Activated CD8-positive, alpha-beta memory T cell treated with anti-CD3 and anti-CD28 coated beads for 36 hours (primary cell): ENCODE measurements around the gene TMEM255B. TPM values are rescaled to one million over a fixed set of nuclear protein-coding genes. Genes with fewer than 3 reads are reported as not detected.

ENCODE experiments used
- CTCF ChIA-PET: fragments of 350-600 bp; sonication (Branson Sonifier 250); formaldehyde crosslinking; loops from one replicate; lab custom pipeline; 2021; ENCODE audit warnings: antibody characterized with exemption; lab: Charles Lee
- POLR2A ChIA-PET: fragments of 350-600 bp; sonication (Branson Sonifier 250); formaldehyde crosslinking; loops from one replicate; lab custom pipeline; 2021; ENCODE audit warnings: antibody characterized with exemption; lab: Charles Lee
- total RNA-seq, 2 experiments: library from RNA; stranded (reverse); gene quantifications; one replicate each; pipeline ENCODE4 v1.2.3, GENCODE V29; 2021

TMEM255B gene
- total RNA-seq, 2 experiments from 2014 or later: 0.73 to 0.80 TPM

DNA sequence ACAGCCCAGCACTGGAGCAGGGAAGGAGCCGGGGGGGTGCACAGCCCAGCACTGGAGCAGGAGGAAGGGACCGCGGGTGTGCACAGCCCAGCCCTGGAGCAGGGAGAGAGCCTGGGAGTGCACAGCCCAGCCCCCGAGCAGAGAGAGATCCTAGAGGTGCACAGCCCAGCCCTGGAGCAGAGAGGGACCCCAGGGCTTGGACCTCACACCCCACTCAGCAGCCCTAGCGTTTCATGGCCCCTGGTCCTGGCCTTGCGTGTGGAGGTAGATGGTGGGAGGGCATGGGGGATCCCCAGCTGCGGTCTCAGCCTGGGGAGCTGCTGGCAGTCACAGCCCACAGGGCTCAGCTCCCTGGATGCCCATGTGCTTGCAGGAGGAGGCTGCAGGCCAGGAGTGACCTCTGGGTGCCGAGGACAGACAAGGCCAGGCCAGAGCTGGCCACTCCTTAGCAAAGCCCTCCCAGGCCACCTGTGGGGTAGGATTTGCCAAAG is 79.7 kb downstream of the TMEM255B start:
- POLR2A ChIA-PET: no interaction called here
- CTCF ChIA-PET: no interaction called here

GRCh38 chr13:113839536-113840204 is 80.6 kb downstream of the TMEM255B start:
- ChIA-PET CTCF (no interaction called here), POLR2A (no interaction called here)

GRCh38 chr13:113840541-113841352 is 81.7 kb downstream of the TMEM255B start:
- POLR2A ChIA-PET: no interaction called here
- CTCF ChIA-PET: interaction anchor here (0.8 kb wide), 1 partner anchor 23 kb away, joined by 3 read pairs; the partner anchor contains the start of gene GAS6

GRCh38 chr13:113841353-113841650 is 82.3 kb downstream of the TMEM255B start:
- CTCF ChIA-PET: interaction anchor here (0.8 kb wide), 1 partner anchor 22 kb away, joined by 3 read pairs; the partner anchor contains the start of gene GAS6

DNA sequence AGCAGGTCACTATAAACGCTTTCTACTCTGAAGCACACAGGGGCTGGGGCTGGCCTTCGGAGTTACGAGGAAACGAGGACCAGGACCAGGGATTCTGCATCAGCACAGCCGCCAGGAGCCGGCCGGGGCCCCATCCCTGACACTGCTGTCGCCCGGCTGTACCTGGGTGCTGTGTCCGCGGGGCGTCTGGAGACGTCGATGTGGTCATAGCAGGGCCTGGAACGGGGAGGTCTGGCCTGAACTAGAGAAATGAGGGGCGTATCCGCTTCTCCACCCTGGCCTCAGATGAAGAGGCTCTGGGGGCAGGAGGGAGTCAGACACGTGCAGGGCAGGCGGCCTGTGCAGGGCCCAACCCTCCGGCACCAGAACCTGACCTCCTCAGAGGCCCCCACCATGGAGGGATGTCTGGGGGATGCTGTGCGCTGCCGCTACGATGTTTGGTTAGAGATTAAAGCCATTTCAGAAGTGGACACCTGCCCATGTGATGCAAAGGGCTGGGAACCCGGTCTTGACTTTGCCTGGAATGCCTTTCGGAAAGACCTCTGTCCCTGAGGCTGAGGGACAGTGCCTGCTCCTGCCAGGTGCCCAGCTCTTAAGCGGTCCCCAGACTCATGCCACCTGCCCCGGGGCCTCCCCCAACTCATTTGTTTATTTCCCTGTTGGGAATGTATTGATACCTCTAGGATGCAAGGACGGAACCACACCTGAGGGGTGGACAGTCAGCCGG is 83.5 kb downstream of the TMEM255B start:
- POLR2A ChIA-PET: no interaction called here
- CTCF ChIA-PET: no interaction called here

More at GRCh38 chr13:113841353-113841650, 82.3 kb downstream of the TMEM255B start:
- POLR2A ChIA-PET: no interaction called here

- ChIA-PET CTCF (no interaction called here), POLR2A (no interaction called here)
These were observed 84.1 kb downstream of the TMEM255B start for GRCh38 chr13:113843063-113843654.

- POLR2A ChIA-PET: no interaction called here
- CTCF ChIA-PET: no interaction called here
These were observed 85.0 kb downstream of the TMEM255B start for GRCh38 chr13:113843864-113844556.

DNA sequence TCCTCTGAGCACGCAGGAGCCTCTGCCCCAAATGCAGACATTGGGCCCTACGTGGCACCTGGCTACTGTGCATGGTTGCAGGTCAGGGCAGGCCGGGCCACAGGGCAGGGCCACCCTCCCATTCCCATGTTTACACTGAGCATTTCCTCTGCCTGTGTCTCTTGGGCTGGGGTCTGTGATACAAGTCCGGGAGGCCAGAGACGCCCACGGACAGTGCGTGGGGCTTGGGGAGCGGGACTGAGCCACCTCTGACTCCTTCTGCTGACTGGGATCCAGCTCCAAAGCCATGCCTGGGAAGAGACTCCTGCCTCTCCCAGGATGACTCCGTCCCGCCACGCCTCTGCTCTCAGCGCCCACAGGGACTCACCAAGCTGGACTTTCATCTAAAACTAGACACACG is 86.0 kb downstream of the TMEM255B start:
- ChIA-PET POLR2A (no interaction called here), CTCF (no interaction called here)

DNA sequence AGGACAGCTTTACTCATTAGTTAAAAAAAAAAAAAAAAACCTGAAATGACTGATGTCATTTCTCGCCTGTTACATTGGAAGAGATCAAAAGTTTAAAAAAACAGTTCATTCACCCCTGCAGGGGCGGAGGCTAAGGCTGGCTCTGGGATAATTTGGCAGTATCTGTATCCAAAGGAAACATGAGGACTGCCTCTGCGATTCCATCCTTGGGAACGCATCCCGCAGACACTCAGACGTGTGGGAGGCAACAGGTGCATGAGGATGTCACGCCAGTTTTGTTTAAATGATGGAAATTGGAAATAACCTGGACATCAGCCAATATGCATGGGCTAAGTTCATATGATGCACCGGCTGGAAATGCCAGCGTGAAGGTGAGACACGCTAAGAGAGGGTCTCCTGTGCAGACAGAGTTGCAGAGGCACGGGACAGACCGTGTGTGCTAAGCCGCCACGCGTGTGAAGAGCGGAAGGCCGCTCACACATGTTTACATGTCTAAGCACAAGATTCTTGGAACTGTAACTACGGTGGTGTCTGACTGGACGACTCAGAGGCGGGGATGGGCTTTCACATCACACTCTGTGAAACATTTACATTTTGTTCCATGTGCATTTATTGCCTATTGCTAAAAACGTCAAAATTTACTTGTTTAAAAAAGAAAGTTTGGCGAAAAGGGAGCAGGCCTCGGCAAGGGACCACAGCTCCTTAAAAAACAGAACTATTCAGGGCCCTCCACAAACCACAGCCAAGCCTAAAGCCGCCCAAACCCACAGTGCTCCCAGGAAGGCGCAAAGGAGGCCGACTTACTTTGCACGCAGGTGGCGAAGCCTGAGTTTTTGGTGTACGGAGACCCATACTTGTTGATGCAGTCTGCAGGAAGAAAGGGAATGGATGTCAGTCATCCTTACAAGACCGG is 87.0 kb downstream of the TMEM255B start:
- ChIA-PET CTCF (no interaction called here), POLR2A (no interaction called here)

DNA sequence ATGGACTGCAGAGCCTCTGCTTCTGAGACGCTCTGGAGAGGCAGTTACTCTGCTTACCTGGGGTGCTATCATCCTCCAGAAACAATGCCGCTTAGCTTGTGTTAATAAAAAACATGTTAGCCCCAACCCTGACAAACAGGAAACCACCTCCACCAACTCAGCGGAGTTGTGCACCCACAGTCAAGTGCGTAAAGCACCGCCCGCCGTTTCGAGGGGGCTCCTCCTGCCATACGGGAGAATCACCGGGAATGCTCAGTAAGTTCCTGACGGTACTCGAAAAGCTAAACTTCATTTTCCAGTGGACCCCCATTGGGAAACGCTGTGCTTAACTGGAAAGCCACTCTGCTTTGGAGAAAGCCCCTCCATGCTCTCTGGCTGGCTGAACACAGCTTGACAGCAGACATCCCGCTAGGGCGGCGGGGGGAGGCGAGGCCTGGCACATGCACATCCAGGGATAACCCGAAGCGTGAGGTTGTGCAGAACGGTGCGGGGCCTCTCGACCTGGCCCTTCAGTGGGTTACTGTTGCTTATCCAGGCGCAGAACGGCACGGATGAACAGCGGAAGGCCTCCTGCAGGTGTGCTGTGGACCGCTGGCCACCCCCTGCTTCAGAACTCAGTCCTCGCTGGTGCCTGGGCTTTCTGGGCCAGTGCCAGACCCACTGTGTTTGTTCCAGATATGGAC is 87.8 kb downstream of the TMEM255B start:
- ChIA-PET POLR2A (no interaction called here), CTCF (no interaction called here)

DNA sequence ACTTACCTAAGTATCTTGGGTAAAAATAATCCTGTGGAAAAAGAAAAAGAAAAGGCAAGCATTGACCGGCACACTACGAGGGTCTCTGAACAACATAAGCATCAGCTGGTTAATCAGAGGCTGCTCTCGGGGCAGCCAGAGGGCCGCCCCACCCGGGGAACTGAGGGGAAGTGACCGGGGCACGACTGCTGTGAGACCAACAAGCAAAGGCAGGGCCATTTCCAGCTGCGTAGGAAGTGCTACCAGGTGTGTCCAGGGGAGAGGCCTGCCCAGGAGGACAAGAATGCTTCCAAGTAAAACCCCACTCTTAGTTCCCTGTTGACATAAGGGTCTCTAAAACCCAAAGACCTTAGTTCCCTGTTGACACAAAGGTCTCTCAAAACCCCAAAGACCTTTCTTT is 89.0 kb downstream of the TMEM255B start:
- CTCF ChIA-PET: no interaction called here

GRCh38 chr13:113848431-113849260 is 89.6 kb downstream of the TMEM255B start:
- CTCF ChIA-PET: no interaction called here
- POLR2A ChIA-PET: no interaction called here

More for the DNA sequence above, 89.0 kb downstream of the TMEM255B start:
- POLR2A ChIA-PET: no interaction called here

- ChIA-PET CTCF (no interaction called here), POLR2A (no interaction called here)
These were observed 90.5 kb downstream of the TMEM255B start for GRCh38 chr13:113849546-113849945.

- POLR2A ChIA-PET: no interaction called here
- CTCF ChIA-PET: no interaction called here
These were observed 91.1 kb downstream of the TMEM255B start for GRCh38 chr13:113849981-113850721.

DNA sequence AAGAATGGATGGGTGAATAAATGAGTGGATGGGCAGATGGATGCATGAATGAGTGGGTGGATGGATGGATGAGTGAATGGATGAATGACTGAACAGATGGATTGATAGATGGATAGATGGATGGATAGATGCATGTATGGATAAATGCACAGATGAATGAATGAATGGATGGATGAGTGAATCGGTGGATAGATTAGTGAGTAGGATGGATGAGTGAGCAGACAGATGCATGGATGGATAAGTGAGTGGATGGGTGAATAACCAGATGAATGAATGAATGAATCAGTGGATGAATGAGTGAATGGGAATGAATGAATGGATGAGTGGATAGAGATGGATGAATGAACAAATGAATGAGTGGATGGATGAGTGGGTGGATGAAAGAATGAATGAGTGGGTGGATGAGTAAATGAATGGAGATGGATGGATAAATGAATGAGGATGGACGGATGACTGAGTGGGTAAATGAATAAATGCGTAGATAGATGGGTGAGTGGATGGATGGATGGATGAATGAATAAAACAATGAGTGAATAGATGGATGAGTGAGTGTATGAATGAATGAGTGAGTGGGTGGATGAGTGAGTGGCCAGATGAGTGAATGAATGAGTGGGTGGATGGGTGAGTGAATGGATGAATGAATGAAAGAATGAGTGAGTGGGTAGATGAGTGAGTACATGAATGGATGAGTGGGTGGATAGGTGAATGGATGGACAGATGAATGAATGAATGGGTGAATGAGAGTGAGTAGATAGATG is 91.9 kb downstream of the TMEM255B start:
- CTCF ChIA-PET: no interaction called here

DNA sequence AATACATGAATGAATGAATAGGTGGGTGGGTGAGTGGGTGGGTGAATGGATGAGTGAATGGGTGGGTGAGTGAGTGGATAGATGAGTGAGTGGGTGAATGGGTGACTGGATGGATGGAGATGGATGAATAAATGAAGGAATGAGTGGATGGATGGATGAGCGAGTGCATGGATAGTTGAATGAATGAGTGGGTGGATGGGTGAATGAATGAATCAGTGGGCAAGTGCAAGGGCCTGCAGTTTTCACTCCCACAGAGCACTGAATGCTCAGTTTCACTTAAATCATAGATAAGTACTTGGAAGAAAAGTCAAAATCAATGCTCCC is 92.4 kb downstream of the TMEM255B start:
- ChIA-PET CTCF (no interaction called here), POLR2A (no interaction called here)

More for the DNA sequence above, 91.9 kb downstream of the TMEM255B start:
- POLR2A ChIA-PET: no interaction called here
